CD14-positive monocyte (primary cell): ENCODE measurements around the gene CYTH4. TPM values are rescaled to one million over a fixed set of nuclear protein-coding genes. Genes with fewer than 3 reads are reported as not detected.
"Not testable (repeated sequence)": the region's sequence is repeated elsewhere in the genome, so short reads cannot be mapped to it uniquely, and the experiment has no call there.

Source experiments
- DNase-seq, 3 donors: peaks; one replicate each; pipeline ENCODE4 v3.0.0-alpha.2; 2011 to 2022
- H2AFZ ChIP-seq: 2 replicates; pipeline ENCODE4 v1.6.0; 2012; ENCODE audit warnings: mild to moderate bottlenecking, low read depth, low read length, inconsistent platforms; ENCODE audit not compliant: insufficient read depth, poor library complexity, severe bottlenecking
- H3K27ac ChIP-seq, 2 donors: 1 replicate in 1 of 2; 2 replicates in 1 of 2; pipeline ENCODE4 v1.5.1; 2012 to 2013; ENCODE audit warnings: low read length in 2 of 2, control low read depth in 1 of 2, inconsistent platforms in 1 of 2, low read depth in 1 of 2, mild to moderate bottlenecking in 1 of 2
- H3K27me3 ChIP-seq, 2 donors: one replicate each; pipeline versions ENCODE4 v1.6.0 to v1.6.1; 2011 to 2013; ENCODE audit warnings: low read length in 2 of 2; ENCODE audit not compliant: control insufficient read depth in 2 of 2, insufficient read depth in 2 of 2
- H3K36me3 ChIP-seq, 2 donors: replicated peaks in 1 of 2; 1 replicate in 1 of 2; 2 replicates in 1 of 2; pipeline versions ENCODE4 v1.5.1 to v1.6.1; 2012 to 2013; ENCODE audit warnings: low read length in 2 of 2, control low read depth in 1 of 2, inconsistent platforms in 1 of 2, mild to moderate bottlenecking in 1 of 2; ENCODE audit not compliant: insufficient read depth in 2 of 2, control insufficient read depth in 1 of 2
- H3K4me1 ChIP-seq, 2 donors: 1 replicate in 1 of 2; 2 replicates in 1 of 2; pipeline versions ENCODE4 v1.5.1 to v1.6.1; 2012 to 2013; ENCODE audit warnings: low read length in 2 of 2, control low read depth in 1 of 2, inconsistent platforms in 1 of 2, mild to moderate bottlenecking in 1 of 2, moderate library complexity in 1 of 2; ENCODE audit not compliant: insufficient read depth in 2 of 2, control insufficient read depth in 1 of 2
- H3K4me2 ChIP-seq: replicated peaks from 2 replicates; pipeline ENCODE3; 2012; ENCODE audit warnings: low read length, moderate library complexity, mild to moderate bottlenecking; ENCODE audit not compliant: poor library complexity, severe bottlenecking; ENCODE audit errors: extremely low read depth
- H3K4me3 ChIP-seq, 3 experiments: fragments of 200-600 bp in 1 of 3; sonication (generic) in 1 of 3; replicated peaks in 1 of 3; 1 replicate in 2 of 3; 2 replicates in 1 of 3; pipeline ENCODE4 v1.5.1; 2011 to 2013; ENCODE audit warnings: low read length in 3 of 3, mild to moderate bottlenecking in 3 of 3, control low read depth in 2 of 3, low read depth in 2 of 3, inconsistent platforms in 1 of 3, moderate library complexity in 1 of 3
- H3K79me2 ChIP-seq: 2 replicates; pipeline ENCODE4 v1.6.0; 2012; ENCODE audit warnings: mild to moderate bottlenecking, control low read depth, inconsistent platforms, low read length, moderate library complexity; ENCODE audit not compliant: insufficient read depth
- H3K9ac ChIP-seq: 2 replicates; pipeline ENCODE4 v1.6.0; 2017; ENCODE audit warnings: low read length, mild to moderate bottlenecking; ENCODE audit not compliant: insufficient read depth, poor library complexity, severe bottlenecking
- H3K9me3 ChIP-seq, 2 donors: replicated peaks in 1 of 2; 1 replicate in 1 of 2; 2 replicates in 1 of 2; pipeline versions ENCODE4 v1.5.1 to v1.6.1; 2012 to 2013; ENCODE audit warnings: low read length in 2 of 2, control low read depth in 1 of 2; ENCODE audit not compliant: control insufficient read depth in 1 of 2, insufficient read depth in 1 of 2
- H4K20me1 ChIP-seq: 2 replicates; pipeline ENCODE4 v1.6.0; 2012; ENCODE audit warnings: mild to moderate bottlenecking, low read length, control low read depth, moderate library complexity; ENCODE audit not compliant: insufficient read depth
- H3K27ac Mint-ChIP-seq, 7 donors: one replicate each; pipeline ENCODE4 v1.8.0; 2020; ENCODE audit warnings: mild to moderate bottlenecking in 7 of 7, mixed read lengths in 7 of 7, moderate library complexity in 6 of 7, inconsistent platforms in 2 of 7
- H3K27me3 Mint-ChIP-seq, 3 donors: one replicate each; pipeline ENCODE4 v1.8.0; 2021 to 2022; ENCODE audit warnings: low read depth in 3 of 3, mild to moderate bottlenecking in 3 of 3, mixed read lengths in 3 of 3, moderate library complexity in 3 of 3, inconsistent platforms in 1 of 3
- H3K36me3 Mint-ChIP-seq, 2 donors: one replicate each; pipeline ENCODE4 v1.8.0; 2020; ENCODE audit warnings: mixed read lengths in 2 of 2, inconsistent platforms in 1 of 2, mild to moderate bottlenecking in 1 of 2
- H3K4me1 Mint-ChIP-seq: one replicate; pipeline ENCODE4 v1.8.0; 2020; ENCODE audit warnings: mild to moderate bottlenecking, mixed read lengths
- H3K4me3 Mint-ChIP-seq, 2 donors: one replicate each; pipeline ENCODE4 v1.8.0; 2020; ENCODE audit warnings: mild to moderate bottlenecking in 2 of 2, mixed read lengths in 2 of 2, moderate library complexity in 1 of 2
- H3K9me3 Mint-ChIP-seq, 7 donors: one replicate each; pipeline ENCODE4 v1.8.0; 2020 to 2022; ENCODE audit warnings: mixed read lengths in 7 of 7, mild to moderate bottlenecking in 6 of 7, moderate library complexity in 6 of 7, inconsistent platforms in 2 of 7
- CTCF ChIP-seq: fragments of 200-600 bp; IDR thresholded peaks from one replicate; pipeline ENCODE4 v1.8.0; 2022; ENCODE audit warnings: antibody characterized with exemption, mild to moderate bottlenecking
- WGBS: methylation state at CpG from one replicate; pipeline ENCODE4 v1.1.5; 2013; ENCODE audit warnings: missing lambda C conversion rate; ENCODE audit not compliant: insufficient coverage; 5-methylcytosine and 5-hydroxymethylcytosine counted together
- intact Hi-C, 2 donors: fragments of 100-400 bp; cut with micrococcal nuclease; formaldehyde crosslinking; loops; one replicate each; pipeline versions ENCODE4 v1.15.0 to v1.15.1; 2023
- polyA plus RNA-seq, 3 donors: library from polyadenylated mRNA; depleted of rRNA in 1 of 3; unstranded in 2 of 3; stranded (reverse) in 1 of 3; fragments of 300-500 nt in 2 of 3; fragments of >200 nt in 1 of 3; fragmentation: Illumina TruSeq in 2 of 3; gene quantifications; 1 replicate in 2 of 3; 2 replicates in 1 of 3; pipeline ENCODE4 v1.2.3, GENCODE V29; 2012 to 2021

Gene CYTH4
- polyA plus RNA-seq, 3 donors: 51.0 to 254 (median 70.0) TPM

- no peak for TF ChIP-seq CTCF
- no peak overlapping the region for H3K27ac Mint-ChIP-seq
Measured at GRCh38 chr22:37249986-37250385, 32.3 kb upstream of the CYTH4 start.

GRCh38 chr22:37251836-37252235 lies 30.5 kb upstream of the CYTH4 start:
- H3K27ac Mint-ChIP-seq, H2AFZ ChIP-seq, H3K36me3 ChIP-seq, DNase-seq, H3K36me3 Mint-ChIP-seq, H3K4me2 ChIP-seq, H4K20me1 ChIP-seq, H3K9ac ChIP-seq, H3K4me3 Mint-ChIP-seq, H3K4me1 ChIP-seq, H3K27me3 Mint-ChIP-seq, intact Hi-C loops, H3K27ac ChIP-seq, H3K4me1 Mint-ChIP-seq, H3K27me3 ChIP-seq, H3K4me3 ChIP-seq, H3K9me3 Mint-ChIP-seq, H3K79me2 ChIP-seq, H3K9me3 ChIP-seq: not testable (repeated sequence)
- WGBS: 96% methylated on average over 3 of the region's 8 CpGs

More at GRCh38 chr22:37249986-37250385, 32.3 kb upstream of the CYTH4 start:
- Histone ChIP-seq H3K79me2 (no peaks in the 10 kb centered on the region), H3K4me1 (peaks cover 9% of the 10 kb centered on the region in 2 donors), H3K36me3 (no peaks in the 10 kb centered on the region), H3K4me3 (no peak overlapping the region), H4K20me1 (no peaks in the 10 kb centered on the region), H3K4me2 (no peak overlapping the region), H3K9me3 (no peaks in the 10 kb centered on the region), H3K27me3 (no peaks in the 10 kb centered on the region), H3K27ac (no peak overlapping the region), H2AFZ (no peak overlapping the region), H3K9ac (no peak overlapping the region)
- Mint-ChIP-seq H3K27me3 (peaks cover 0 to 4% (median 3%) of the 10 kb centered on the region in 3 donors), H3K4me1 (peaks cover 13% of the 10 kb centered on the region), H3K9me3 (no peaks in the 10 kb centered on the region), H3K36me3 (no peaks in the 10 kb centered on the region), H3K4me3 (no peak overlapping the region)
- DNase-seq: no peak
- intact Hi-C loops: no loop called here
- no CpG with 5 or more reads among the region's 12 CpGs for WGBS
